HG03575 (cell line): Measurements from ENCODE around the gene ERN2.
"Not testable (repeated sequence)": the region's sequence is repeated elsewhere in the genome, so short reads cannot be mapped to it uniquely, and the experiment has no call there.

Experiments
- ATAC-seq: cut with Tn5 transposase; IDR thresholded peaks from one replicate; pipeline ENCODE4 v1.9.1; 2021; ENCODE audit not compliant: unreplicated experiment, insufficient number of reproducible peaks, low FRiP score; ENCODE audit errors: extremely low read depth

The ERN2 gene

DNA sequence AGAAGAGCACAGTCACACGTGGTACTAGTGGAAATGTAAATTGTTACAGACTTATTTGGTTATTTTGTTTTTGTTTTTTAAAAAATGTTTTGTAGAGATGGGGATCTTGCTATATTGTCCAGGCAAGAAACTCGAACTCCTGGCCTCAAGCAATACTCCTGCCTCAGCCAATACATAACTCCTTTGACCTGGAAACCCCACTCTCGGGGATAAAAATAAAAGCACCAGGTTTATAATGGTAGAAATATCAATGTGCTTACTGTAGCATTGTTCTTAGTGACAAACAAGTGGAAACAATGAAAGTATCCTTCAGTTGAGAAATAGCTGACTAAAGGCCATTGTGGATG is 11.7 kb upstream of the ERN2 start:
- ATAC-seq, result no peak

DNA sequence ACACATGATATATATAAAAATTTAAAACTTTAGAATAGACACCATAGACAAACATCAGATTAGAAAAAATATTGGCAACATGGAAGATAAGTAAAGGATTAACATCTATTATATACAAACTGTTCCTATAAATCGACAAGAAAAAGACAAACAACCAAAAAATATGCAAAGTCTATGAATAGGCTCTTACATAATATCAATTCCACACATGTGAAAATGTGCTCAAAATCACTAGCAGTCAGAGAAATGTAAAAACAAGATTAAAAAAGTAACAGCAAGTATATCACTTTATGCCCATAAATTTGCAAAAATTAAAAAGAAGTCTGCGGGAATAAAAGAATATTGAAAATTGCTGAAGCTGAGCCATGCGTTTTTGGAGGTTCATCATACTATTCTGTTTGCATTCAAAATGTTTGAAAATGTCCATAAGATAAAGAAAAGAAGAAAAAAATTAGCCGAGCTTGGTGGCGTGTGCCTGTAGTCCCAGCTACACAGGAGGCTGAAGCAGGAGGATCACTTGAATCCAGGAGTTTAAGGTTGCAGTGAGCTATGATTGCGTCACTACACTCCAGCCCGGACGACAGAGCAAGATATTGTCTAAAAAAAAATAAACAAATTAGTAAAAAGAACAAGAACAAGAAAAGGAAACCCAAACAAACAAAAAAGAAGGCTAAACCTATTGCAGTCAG is 11.2 kb upstream of the ERN2 start:
- no peak for ATAC-seq

DNA sequence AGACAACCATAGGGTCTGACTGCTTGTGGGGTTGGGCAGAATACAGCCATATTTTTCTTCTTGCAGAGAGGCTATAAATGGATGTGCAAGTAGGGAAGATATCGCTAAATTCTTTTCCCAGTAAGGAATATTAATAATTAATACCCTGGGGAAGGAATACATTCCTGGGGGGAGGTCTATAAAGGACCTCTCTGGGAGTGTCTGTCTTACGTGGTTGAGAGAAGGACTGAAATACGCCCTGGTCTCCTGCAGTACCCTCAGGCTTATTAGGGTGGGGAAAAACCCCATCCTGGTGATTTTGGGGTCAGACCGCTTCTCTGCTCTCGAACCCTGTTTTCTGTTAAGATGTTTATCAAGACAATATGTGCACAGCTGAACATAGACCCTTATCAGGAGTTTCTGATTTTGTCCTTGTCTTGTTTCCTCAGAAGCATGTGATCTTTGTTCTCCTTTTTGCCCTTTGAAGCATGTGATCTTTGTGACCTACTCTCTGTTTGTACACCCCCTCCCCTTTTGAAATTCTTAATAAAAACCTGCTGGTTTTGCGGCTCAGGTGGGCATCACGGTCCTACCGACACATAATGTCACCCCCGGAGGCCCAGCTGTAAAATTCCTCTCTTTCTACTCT is 9.7 kb upstream of the ERN2 start:
- not testable (repeated sequence) for ATAC-seq

DNA sequence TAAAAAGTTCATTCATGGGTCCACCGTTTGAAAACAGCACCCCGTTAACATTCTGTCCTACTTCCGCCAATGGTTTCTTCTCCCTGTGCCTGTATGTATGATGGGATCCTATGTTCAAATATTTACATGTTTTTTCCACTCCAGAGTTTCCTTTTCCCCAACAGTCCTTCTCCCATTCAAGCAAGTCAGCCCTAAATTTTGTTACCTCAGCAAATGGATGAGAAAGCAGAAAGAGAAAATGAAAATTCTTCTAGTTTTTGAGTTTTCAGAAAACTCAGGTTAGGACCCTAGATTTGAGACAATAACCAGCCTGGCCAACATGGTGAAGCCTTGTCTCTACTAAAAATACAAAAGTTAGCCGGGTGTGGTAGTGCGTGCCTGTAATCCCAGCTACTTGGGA is 3.5 kb upstream of the ERN2 start:
- ATAC-seq, result no peak

DNA sequence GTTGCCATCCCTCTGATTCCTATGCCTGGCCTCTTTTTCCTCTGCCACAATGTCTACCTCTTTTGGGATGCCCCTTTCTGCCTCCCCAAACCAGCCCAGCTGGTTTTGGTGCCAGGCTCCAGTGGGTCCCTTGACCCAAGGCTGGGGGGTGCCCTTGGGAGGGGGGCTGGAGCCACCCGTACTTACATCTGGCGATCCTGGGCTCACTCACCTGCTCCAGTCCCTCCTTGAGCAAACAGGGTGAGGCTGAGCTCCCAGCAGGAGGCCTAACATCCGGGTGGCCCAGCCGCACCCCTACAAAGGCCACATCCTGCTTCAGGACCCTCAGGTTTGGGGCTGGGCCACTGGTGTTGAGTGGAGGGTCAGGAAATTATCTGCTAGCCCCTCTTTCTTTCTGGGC is 1.2 kb downstream of the ERN2 start:
- no peak for ATAC-seq

DNA sequence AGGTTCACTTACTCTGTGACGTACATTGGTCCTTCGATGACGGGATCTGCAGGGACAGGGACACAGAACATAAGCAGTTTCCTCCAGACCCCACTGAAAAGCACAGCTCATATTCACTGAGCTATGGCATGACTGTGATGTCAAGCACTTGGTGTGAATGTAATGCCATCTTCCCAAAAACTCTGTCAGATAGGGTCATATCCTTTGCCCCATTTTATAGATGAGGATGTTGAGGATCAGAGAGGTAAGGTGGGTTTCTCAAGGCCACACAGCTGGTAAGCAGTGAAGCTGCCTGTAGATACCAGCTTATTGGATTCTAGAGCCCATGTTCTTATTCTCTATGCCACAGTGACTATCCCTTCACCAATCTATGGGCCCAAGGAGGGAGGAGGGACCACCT is 2.5 kb downstream of the ERN2 start:
- ATAC-seq, result no peak

DNA sequence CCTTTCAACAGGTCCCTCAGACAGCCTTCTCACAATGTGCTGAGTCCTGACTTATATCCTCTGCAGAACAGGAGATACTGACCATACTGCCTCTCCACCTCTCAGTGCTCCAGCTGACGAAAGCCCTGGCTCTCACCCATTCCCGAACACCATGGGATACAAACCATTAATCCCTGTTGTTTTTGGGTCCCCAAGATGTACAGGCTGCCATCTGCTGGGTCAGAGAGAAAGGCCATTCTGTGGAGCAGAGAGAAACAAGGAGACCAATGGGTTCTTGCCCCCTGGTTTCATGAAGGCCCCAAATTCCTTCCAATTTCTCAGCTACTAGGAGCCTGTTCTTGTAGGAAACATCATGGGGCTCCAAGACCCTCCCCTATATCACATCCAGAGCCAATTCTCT is 3.0 kb downstream of the ERN2 start:
- no peak for ATAC-seq

DNA sequence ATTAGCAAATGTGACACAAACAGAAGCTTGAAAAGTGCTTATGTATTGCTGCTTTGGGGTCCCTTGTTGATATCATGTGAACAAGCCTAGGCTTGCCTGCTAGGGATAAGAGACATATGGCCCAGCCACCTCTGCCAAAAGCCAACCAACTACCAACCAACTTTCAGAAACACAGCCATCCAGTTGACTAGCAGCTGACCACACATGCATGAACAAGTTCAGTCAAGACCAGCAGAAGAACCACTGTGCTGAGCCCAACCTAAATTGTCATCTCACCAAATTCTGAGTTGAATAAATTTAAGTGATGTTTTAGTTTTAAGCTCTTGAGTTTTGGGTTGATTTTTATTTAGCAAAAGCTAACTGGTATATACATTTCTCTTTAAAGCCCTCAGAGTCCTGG is 3.5 kb downstream of the ERN2 start:
- no peak for ATAC-seq

DNA sequence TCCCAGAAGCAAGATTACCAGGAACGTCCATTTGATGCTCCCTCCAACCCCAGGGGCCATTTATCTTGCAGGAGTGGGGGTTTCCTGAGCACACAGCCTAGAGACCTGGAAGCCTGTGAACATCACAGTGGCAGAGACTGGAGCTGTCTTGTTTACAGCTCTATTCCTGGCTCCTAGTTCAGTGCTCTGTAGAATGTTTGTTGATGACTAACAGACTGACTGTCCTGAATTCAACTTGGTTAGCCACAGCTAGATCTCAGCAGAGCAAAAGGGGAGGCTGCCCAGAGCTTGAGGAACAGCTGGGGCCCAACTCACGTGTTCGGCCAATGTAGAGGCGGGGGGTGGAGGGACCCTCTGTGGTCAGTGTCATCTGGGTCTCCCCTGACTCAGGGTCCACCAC is 6.6 kb downstream of the ERN2 start:
- ATAC-seq, result no peak

DNA sequence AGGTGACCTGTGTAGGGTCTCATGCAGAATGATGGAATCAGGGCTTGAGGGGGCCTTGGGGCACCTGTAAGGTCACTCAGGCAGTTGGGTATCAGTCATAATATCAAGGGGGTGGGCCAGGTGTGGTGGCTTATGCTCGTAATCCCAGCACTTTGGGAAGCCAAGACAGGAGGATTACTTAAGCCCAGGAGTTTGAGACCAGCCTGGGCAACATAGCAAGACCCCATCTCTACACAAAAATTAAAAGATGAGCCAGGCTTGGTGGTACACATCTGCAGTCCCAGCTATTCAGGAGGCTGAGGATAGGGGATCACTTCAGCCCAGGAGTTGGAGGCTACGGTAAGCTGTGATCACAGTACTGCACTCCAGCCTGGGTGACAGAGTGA is 7.5 kb downstream of the ERN2 start:
- ATAC-seq, result no peak

DNA sequence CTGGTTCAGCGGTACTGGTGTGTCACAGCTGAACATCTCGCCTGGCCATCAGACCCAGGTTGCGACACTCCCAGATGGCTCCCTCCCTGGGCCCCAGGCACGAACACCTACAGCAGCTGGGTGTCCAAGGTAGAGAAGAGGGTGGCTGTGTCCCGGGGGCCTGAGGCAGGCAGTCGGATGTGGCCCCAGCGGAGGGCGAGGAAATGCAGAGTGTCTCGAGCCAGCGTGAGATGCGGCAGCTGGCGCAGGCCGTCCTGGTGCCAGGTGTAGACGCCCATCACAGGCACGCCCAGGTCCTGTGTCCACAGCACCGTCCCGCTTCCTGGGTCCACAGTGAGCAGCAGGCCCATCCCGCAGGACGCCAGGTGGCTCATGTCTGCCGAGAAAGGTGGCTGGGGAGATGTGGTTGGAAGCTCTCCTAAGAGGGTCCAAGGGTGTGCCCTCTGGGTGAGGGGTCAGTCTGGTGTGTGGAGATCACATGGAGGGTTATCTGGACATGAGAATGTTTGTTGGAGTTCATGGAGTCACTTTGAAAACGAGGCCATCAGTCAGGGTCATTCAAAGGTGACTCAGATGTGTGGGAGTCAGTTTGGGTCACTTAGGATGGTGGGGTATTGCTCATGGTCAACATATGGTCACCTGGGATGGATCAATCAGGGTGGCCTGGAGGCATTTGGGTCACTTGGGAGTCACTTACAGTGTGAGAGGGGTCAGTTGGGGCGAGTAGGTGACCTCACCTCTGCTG is 8.1 kb downstream of the ERN2 start:
- no peak for ATAC-seq

DNA sequence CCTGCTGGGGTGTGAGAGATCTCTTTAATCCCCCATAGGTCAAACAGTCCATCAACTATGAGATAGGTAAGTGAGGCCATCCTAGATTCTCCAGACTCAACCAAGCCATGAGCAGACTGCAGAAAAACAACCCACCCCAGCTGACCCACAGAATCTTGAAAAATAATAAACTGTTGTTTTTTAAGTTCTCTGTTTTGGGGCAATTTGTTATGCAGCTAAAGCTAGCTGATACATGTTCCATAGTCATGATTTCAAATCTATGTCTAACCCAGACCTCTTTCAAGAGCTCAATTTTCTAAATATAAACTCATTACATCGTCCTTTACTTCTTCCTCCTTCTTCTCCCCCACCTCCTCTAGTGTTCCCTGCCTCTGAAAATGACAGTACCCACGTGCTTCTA is 10.1 kb downstream of the ERN2 start:
- no peak for ATAC-seq

DNA sequence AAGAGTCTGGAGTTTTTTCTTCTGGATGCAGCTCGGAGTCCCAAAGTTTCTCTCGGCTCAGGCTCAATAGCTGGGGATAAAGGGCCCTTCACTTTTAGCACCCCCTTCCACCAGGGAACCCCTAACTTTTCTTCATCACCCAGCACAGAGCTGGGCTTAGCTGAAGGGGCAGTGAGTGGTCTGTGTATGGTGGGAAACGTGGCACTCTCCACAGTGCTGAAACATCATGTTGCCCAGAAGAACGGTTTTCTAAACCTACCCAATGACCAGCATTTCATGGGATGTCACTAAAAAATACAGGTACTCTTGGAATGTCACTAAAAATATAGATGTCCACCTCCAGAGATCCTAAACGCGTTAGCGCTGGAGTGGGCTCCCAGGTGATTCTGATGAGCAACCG is 12.0 kb downstream of the ERN2 start:
- no peak for ATAC-seq

DNA sequence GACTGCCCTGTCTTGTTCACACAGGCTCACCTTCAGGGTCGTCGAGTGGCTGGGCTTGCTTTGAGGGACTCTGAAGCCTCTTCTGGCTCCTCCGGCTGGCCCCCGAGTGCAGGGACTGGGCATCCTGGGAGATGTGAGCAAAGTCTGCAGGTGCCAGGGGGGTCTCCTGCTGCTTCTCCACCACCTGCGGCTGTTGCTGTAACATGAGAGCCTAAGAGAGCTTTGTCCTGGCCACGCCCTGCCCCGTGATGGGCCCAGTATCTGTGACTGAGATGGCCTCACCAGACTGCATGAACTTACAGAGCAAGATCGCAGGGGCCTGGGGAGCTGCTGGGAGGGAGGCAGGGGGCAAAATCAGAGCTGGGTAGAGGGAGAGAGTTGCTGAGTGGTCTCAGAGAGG is 12.5 kb downstream of the ERN2 start:
- ATAC-seq, result no peak

DNA sequence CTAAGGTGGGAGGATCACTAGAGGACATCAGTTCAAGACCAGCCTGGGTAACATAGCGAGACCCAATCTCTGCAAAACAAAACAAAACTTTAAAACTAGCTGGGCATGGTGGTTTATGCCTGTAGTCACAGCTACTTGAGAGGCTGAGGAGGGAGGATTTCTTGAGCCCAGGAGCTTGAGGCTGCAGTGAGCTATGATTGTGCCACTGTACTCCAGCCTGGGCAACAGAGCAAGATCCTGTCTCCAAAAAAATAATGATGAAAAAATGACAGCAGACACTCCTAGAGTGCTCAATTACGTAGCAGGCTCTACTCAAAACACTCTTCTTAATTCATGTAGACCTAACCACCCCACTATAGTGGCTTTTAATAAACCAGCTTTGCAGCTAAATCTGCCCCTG is 12.9 kb downstream of the ERN2 start:
- ATAC-seq, result no peak

DNA sequence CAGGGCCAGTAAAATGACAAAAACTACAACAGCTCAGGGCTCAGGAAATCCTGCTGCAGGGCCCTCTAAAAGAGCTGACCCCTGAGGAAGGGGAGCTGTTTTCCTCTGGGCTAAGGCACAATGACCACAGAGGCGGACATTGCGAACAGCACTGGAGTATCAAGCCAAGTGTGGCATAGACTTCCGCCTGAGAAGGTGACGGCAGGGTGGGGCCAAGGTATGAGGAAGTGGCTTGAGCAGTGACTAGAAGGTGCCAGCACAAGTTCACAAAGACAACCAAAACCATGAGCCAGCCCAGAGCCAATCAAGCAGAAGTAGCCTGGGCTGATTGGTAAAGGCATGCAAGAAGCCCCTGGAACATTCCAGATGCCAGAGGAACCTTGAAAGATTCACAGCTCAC is 13.9 kb downstream of the ERN2 start:
- ATAC-seq, result no peak

DNA sequence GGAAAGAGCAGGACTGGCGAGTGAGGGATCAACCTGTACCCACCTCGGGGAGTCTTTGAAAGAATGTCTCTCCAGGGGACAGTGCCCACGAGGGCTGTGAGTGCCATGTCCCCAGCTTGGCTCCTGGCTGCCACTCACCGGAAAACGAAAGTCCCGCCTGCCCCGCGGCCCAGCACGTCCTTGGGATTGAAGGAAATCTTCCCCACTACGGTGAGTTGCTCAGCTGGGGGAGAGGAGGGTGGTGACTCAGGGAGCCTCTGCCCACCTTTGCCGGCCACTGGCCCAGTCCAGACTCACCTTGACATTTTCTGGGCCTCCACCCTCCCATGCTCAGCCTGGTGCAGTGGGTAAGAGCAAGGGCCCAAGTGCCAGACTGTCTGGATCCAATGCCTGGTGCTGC is 17.3 kb downstream of the ERN2 start:
- no peak for ATAC-seq

DNA sequence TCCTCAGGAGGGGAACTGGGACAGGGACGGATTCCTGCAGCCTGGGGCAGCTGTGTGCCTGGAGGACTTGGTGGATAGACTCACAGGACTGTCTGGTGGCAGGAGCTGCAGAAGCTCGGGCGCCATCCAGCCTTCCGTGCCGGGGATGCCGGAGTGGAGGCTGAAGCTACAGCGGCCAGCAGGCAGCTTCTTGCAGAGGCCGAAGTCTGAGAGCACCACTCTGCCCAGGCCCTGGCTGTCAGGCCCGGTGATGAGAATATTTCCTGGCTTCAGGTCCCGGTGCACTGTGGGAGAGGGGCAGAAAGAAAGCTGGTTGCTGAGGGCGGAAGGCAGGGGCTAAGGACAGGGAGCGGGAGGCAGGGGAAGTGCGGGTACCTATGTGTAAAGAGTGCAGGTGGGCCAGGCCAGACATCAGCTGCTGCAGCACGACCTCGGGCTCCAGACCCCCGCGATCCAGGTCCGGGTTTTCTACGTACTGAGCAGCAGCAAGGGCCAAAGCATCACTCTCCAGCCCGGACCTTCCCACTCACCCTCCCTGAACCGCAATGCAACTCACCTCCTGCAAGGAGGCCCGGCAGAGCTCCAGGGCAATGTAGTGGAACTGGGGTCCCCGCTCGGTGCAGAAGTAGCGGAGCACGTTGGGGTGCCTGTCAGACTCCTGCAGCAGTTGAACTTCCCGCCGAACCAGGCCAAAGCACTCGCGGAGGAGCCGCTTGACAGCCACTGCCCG is 18.2 kb downstream of the ERN2 start:
- ATAC-seq, result no peak

DNA sequence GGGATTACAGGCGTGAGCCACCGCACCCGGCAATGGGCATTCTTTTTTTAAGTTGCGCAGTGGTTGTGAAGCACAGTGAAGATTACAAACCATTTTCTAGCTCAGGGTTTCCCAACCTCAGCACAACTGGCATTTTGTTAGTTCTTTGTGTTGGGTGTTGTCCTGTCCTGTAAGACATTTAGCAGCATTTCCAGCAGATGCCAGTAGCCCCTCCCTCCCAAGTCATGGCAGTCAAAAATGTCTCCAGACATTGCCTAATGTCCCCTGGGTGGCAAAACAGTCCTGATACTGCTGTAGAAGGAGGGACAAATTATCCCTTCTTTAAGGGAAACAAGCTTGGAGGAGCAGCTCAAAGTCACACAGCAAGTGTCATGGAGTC is 18.8 kb downstream of the ERN2 start:
- no peak for ATAC-seq

DNA sequence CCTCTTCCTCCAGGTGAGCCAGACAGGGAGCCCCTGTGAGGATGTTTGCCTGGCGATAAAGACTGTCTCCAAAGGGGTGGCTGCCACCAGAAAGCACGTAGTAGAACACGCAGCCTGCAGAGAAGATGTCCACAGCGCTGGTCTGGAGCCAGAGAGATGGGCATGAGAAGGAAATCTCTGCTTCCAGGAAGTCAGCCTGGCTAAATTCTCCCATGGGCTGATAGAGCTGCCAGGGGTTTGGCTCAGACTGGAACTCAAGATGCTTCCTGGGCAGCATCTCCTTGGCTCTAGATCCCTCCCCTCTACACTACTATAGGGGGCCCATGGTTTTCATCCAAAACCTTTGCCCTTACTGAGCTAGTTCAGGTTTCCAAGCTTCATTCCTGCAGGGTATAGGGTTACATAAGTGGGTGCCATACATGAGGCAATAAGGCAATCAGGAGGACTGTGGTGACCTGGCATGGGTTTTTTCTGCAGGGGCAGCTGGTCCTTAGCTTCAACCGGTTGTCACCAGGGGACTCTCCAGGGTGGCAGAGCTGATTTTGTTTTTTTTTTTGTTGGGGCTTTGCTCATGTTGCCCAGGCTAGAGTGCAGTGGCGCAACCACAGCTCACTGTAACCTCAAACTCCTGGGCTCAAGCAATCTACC is 20.7 kb downstream of the ERN2 start:
- ATAC-seq, result no peak
